GM21390 (cell line): ENCODE measurements around the gene TUBA3D.
"Not testable (repeated sequence)": the region's sequence is repeated elsewhere in the genome, so short reads cannot be mapped to it uniquely, and the experiment has no call there.

ENCODE experiments used
- ATAC-seq: cut with Tn5 transposase; IDR thresholded peaks from one replicate; pipeline ENCODE4 v1.9.1; 2021; ENCODE audit not compliant: unreplicated experiment

The TUBA3D gene

GRCh38 chr2:131530626-131531344 is 54.9 kb downstream of the TUBA3D start:
- ATAC-seq: not testable (repeated sequence)

DNA sequence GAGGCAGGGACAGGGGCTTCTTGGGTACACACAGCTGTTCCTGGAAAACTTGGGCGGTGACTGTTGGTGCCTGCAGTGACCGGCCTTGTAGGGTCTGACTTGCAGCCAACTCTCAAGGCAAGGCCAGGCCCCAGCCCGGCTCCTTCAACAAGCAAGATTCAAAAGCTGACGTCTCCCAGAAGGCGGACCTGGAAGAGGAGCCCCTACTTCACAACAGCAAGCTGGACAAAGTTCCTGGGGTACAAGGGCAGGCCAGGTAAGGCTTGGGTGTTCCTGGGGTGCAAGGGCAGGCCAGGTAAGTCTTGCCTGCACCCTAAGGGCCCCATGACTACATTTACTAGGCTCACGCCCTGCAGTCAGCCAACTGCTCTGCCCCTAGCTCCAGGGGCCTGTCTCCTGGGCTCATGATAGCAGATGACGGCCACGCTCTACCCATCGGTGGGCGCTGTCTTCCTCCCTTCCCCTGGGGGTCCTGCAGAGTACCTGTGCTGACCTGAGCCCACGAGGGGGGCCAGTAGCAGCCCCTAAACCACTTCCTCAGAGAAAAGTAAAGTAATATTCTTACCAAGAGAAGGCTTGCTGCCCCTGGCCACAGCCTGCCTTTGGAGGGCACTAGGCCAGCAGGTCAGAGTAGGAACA is 55.7 kb downstream of the TUBA3D start:
- ATAC-seq: not testable (repeated sequence)
